PC-9 (cell line): ENCODE measurements around the gene TP53RK. TPM values are rescaled to one million over a fixed set of nuclear protein-coding genes. Genes with fewer than 3 reads are reported as not detected.

Experiments used
- BruUV-seq: library from RNA; stranded (reverse); fragments of 400-500 nt; replicated peaks from 2 replicates; lab custom pipeline; 2021; lab: Mats Ljungman, UMichigan
- CTCF ChIA-PET: fragments of 300-600 bp; sonication (Branson Sonifier 250); formaldehyde crosslinking; loops from one replicate; lab custom pipeline; 2022; ENCODE audit warnings: antibody characterized with exemption; lab: Charles Lee
- POLR2A ChIA-PET: fragments of 300-600 bp; sonication (Branson Sonifier 250); formaldehyde crosslinking; loops from one replicate; lab custom pipeline; 2022; ENCODE audit warnings: antibody characterized with exemption; ENCODE audit not compliant: unreplicated experiment; lab: Charles Lee
- DNase-seq, 2 experiments: peaks; one replicate each; pipeline versions ENCODE4 v3.0.0 to v3.0.0-alpha.2; 2015 to 2022; ENCODE audit warnings: mixed read lengths in 1 of 2
- H2AFZ ChIP-seq: fragments of 200-600 bp; sonication (generic); 2 replicates; pipeline ENCODE4 v1.8.1; 2017; ENCODE audit warnings: antibody characterized with exemption
- H3F3A ChIP-seq: fragments of 200-600 bp; sonication (generic); 2 replicates; pipeline ENCODE4 v1.8.1; 2017; ENCODE audit warnings: antibody characterized with exemption, mild to moderate bottlenecking, low read depth; ENCODE audit not compliant: insufficient read depth
- H3K27ac ChIP-seq: fragments of 200-600 bp; sonication (generic); 2 replicates; pipeline ENCODE4 v1.6.1; 2016; ENCODE audit warnings: mixed run types
- H3K27me3 ChIP-seq: fragments of 200-600 bp; sonication (generic); 2 replicates; pipeline ENCODE4 v1.6.1; 2016; ENCODE audit warnings: low read depth, mixed run types; ENCODE audit not compliant: insufficient read depth
- H3K36me3 ChIP-seq: fragments of 200-600 bp; sonication (generic); 2 replicates; pipeline ENCODE4 v1.6.1; 2016; ENCODE audit warnings: low read depth, mixed run types
- H3K4me1 ChIP-seq: fragments of 200-600 bp; sonication (generic); replicated peaks from 2 replicates; pipeline ENCODE4 v1.6.1; 2016; ENCODE audit warnings: mixed run types; ENCODE audit not compliant: insufficient read depth
- H3K4me2 ChIP-seq: fragments of 200-600 bp; sonication (generic); 2 replicates; pipeline ENCODE4 v1.6.1; 2017; ENCODE audit warnings: mixed run types
- H3K4me3 ChIP-seq: fragments of 200-600 bp; sonication (generic); 2 replicates; pipeline ENCODE4 v1.6.1; 2016; ENCODE audit warnings: mixed run types
- H3K79me2 ChIP-seq: fragments of 200-600 bp; sonication (generic); 2 replicates; pipeline ENCODE4 v1.6.1; 2017; ENCODE audit warnings: low read depth, mixed run types
- H3K9me2 ChIP-seq: fragments of 200-600 bp; sonication (generic); 2 replicates; pipeline ENCODE4 v1.8.1; 2017; ENCODE audit warnings: mild to moderate bottlenecking; ENCODE audit not compliant: insufficient read depth
- H3K9me3 ChIP-seq: fragments of 200-600 bp; sonication (generic); 2 replicates; pipeline ENCODE4 v1.8.1; 2016; ENCODE audit warnings: low read depth; ENCODE audit not compliant: insufficient read depth
- H4K20me1 ChIP-seq: fragments of 200-600 bp; sonication (generic); 2 replicates; pipeline ENCODE4 v1.8.1; 2017; ENCODE audit not compliant: insufficient read depth
- EZH2 ChIP-seq: fragments of 200-600 bp; sonication (generic); IDR thresholded peaks from 2 replicates; pipeline ENCODE4 v1.8.0; 2017; ENCODE audit warnings: antibody characterized with exemption, low read depth
- intact Hi-C: fragments of 100-400 bp; cut with micrococcal nuclease; formaldehyde crosslinking; loops from one replicate; pipeline ENCODE4 v1.10.0; 2022; ENCODE audit not compliant: unreplicated experiment
- total RNA-seq: library from RNA; stranded (reverse); gene quantifications from 2 replicates; pipeline ENCODE4 v1.2.3, GENCODE V29; 2021
- TF ChIP-seq, protein P1 (sequence below): fragments of 200-600 bp; sonication (generic); conservative IDR thresholded peaks from 2 replicates; pipeline ENCODE4 v1.6.1; 2017; ENCODE audit warnings: mixed run types, antibody characterized with exemption, mild to moderate bottlenecking, moderate library complexity

TP53RK gene
- total RNA-seq, 1 experiment from 2014 or later = 10.4 TPM

DNA sequence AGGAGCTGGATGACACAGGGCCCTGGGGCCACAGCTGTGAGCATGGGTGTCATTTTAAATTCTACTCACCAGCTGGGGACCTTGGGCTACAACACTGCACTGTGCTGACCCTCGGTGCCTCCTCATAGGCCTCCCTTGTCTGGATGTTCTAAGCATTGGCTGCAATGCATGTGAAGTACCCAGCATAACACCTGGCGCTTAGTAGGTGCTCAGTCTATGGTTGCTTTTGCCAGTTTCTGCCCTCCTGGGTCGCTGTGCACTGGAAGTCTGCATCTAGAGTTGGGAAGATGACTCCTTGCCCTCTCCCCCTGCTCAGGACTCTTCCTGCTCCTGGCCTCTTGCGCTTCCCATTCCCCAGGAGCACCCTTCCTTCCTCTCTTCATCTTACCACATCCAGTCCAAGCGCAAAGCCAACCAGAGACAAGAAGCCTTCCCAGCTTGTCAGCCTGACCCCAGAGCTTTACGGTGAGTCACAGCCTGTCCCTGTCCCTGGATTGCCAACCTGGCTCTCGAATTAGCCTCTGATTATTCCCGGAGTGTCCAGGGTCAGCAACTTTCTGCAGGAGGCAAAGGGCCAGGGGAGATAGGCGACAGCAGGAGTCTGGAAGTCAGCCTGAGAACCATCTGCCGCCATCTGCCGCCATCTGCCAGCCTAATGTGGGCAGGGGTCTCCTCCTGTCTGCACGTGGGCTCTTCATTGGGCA is 46.8 kb downstream of the TP53RK start:
- TF ChIP-seq, protein P1, sequence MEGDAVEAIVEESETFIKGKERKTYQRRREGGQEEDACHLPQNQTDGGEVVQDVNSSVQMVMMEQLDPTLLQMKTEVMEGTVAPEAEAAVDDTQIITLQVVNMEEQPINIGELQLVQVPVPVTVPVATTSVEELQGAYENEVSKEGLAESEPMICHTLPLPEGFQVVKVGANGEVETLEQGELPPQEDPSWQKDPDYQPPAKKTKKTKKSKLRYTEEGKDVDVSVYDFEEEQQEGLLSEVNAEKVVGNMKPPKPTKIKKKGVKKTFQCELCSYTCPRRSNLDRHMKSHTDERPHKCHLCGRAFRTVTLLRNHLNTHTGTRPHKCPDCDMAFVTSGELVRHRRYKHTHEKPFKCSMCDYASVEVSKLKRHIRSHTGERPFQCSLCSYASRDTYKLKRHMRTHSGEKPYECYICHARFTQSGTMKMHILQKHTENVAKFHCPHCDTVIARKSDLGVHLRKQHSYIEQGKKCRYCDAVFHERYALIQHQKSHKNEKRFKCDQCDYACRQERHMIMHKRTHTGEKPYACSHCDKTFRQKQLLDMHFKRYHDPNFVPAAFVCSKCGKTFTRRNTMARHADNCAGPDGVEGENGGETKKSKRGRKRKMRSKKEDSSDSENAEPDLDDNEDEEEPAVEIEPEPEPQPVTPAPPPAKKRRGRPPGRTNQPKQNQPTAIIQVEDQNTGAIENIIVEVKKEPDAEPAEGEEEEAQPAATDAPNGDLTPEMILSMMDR = no peak
- TF ChIP-seq EZH2 = no peak
- Histone ChIP-seq H3K4me1 (no peaks in the 10 kb centered on the region), H3K36me3 (no peaks in the 10 kb centered on the region), H3K9me2 (no peaks in the 10 kb centered on the region), H2AFZ (no peak overlapping the region), H4K20me1 (no peaks in the 10 kb centered on the region), H3K27ac (no peak overlapping the region), H3K27me3 (no peaks in the 10 kb centered on the region), H3K4me3 (no peak overlapping the region), H3K4me2 (no peak overlapping the region), H3K79me2 (no peaks in the 10 kb centered on the region), H3K9me3 (no peaks in the 10 kb centered on the region), H3F3A (no peaks in the 10 kb centered on the region)
- intact Hi-C loops = no loop called here
- ChIA-PET POLR2A (no interaction called here), CTCF (no interaction called here)
- no TSS peak for BruUV-seq
- no peak for DNase-seq

DNA sequence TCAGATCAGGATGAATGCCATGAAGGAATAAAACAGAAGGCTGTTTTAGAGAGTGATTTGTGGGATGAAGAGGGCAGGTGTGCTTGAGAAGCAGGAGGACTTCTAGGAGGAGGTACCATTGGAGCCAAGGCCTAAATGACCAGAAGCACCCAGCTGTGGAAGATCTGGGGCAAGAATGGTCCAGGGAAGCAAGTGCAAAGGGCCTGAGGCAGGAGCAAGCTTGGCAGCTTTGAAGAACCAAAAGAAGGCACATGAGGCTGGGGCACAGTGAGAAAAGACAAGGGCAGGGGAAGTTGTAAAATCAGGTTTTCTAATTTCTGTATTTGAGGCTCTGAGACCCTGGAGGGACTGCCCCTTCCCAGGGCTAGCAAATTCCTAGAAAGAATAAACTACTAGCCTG is 47.8 kb downstream of the TP53RK start:
- TF ChIP-seq, protein P1 = no peak
- intact Hi-C loops = no loop called here
- Histone ChIP-seq H3K27me3 (no peaks in the 10 kb centered on the region), H3K4me1 (peaks cover 1% of the 10 kb centered on the region), H4K20me1 (no peaks in the 10 kb centered on the region), H3K27ac (no peak overlapping the region), H2AFZ (no peak overlapping the region), H3K79me2 (no peaks in the 10 kb centered on the region), H3K9me2 (no peaks in the 10 kb centered on the region), H3K36me3 (no peaks in the 10 kb centered on the region), H3K9me3 (no peaks in the 10 kb centered on the region), H3F3A (no peaks in the 10 kb centered on the region), H3K4me3 (no peak overlapping the region), H3K4me2 (no peak overlapping the region)
- no peak for DNase-seq
- ChIA-PET CTCF (no interaction called here), POLR2A (no interaction called here)
- no TSS peak for BruUV-seq

DNA sequence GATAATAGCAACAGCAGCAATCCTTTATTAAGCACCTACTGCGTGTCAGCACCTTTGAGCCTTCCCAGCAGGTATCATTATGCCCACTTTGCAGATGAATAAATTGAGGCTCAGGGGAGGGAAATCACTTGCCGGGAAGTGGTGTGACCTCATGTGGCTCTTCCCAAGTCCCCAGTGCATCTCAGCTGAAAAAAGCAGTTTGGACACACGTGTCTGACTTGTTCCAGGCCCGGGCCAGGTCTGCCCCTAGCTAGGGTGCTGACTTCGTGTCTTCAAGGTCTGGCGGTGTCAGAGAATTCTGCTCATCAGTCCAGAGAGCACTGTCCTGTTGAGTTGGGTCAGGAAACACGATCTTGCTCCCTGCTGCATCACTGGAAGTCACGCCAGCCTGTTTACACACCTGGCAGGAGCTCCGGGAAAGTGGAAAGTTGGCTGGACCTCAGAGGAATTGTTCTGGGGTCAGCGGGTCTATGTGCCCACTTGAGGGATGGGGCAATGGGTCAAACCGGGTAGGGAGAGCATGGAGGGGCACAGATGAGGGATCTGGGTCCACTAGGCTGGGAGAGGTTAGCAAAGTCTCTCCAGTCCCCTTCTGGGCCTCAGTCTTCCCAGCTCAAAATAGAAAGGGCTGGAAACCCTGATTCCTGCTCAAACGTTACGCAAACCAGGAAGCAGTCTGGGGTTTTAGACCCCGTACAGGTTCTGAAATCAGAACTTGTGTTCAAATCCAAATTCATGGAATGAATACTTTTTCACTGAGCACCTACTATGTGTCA is 48.5 kb downstream of the TP53RK start:
- no peak for DNase-seq
- TF ChIP-seq, protein P1 = no peak
- no peak for TF ChIP-seq EZH2
- no peaks in the 10 kb centered on the region for H3K9me3 ChIP-seq
- H3K27me3 ChIP-seq = no peaks in the 10 kb centered on the region
- H3K79me2 ChIP-seq = no peaks in the 10 kb centered on the region
- intact Hi-C loops = no loop called here
- H3K27ac ChIP-seq = no peak overlapping the region
- H3K36me3 ChIP-seq = no peaks in the 10 kb centered on the region
- ChIA-PET CTCF (no interaction called here), POLR2A (no interaction called here)
- no peak overlapping the region for H3K4me2 ChIP-seq
- no TSS peak for BruUV-seq
- no peak overlapping the region for H2AFZ ChIP-seq
- H3K9me2 ChIP-seq = no peaks in the 10 kb centered on the region
- H4K20me1 ChIP-seq = no peaks in the 10 kb centered on the region
- H3K4me3 ChIP-seq = no peak overlapping the region
- peaks cover 8% of the 10 kb centered on the region for H3K4me1 ChIP-seq
- H3F3A ChIP-seq = no peaks in the 10 kb centered on the region
